T-helper 17 cell (primary cell): ENCODE data around the gene DPAGT1. TPM values are rescaled to one million over a fixed set of nuclear protein-coding genes. Genes with fewer than 3 reads are reported as not detected.
A peak's percentile ranks its signal among the peaks of the same experiment; 100 is the strongest.
"Not testable (repeated sequence)": the region's sequence is repeated elsewhere in the genome, so short reads cannot be mapped to it uniquely, and the experiment has no call there.

Experiments used
- ATAC-seq: fragments of 150-1000 bp; cut with Tn5 transposase; 2 replicates; pipeline ENCODE4 v1.10.0; 2021; ENCODE audit warnings: mild to moderate bottlenecking, moderate library complexity
- DNase-seq, 3 donors: peaks; one replicate each; pipeline versions ENCODE4 v3.0.0 to v3.0.0-alpha.2; 2020 to 2021
- H3K9me3 ChIP-seq: one replicate; pipeline ENCODE4 v1.7.0; 2013; ENCODE audit warnings: low read length, mild to moderate bottlenecking; ENCODE audit not compliant: control insufficient read depth, poor library complexity, severe bottlenecking
- H3K27ac Mint-ChIP-seq: one replicate; pipeline ENCODE4 v1.8.0; 2022; ENCODE audit warnings: mild to moderate bottlenecking, moderate library complexity, mixed read lengths
- H3K27me3 Mint-ChIP-seq: one replicate; pipeline ENCODE4 v1.8.0; 2022; ENCODE audit warnings: mixed read lengths
- H3K36me3 Mint-ChIP-seq: one replicate; pipeline ENCODE4 v1.8.0; 2022; ENCODE audit warnings: low read depth, mixed read lengths
- H3K4me1 Mint-ChIP-seq: one replicate; pipeline ENCODE4 v1.8.0; 2022; ENCODE audit warnings: mild to moderate bottlenecking, mixed read lengths
- H3K4me3 Mint-ChIP-seq: one replicate; pipeline ENCODE4 v1.8.0; 2022; ENCODE audit warnings: mild to moderate bottlenecking, moderate library complexity, mixed read lengths
- total RNA-seq, 4 donors: library from RNA in 2 of 4; stranded (reverse) in 2 of 4; gene quantifications; one replicate each; pipeline ENCODE4 v1.2.3 and lab custom pipeline; 2022 to 2026

Gene DPAGT1
- total RNA-seq, 2 donors from 2014 or later: 18.9 to 20.5 TPM

DNA sequence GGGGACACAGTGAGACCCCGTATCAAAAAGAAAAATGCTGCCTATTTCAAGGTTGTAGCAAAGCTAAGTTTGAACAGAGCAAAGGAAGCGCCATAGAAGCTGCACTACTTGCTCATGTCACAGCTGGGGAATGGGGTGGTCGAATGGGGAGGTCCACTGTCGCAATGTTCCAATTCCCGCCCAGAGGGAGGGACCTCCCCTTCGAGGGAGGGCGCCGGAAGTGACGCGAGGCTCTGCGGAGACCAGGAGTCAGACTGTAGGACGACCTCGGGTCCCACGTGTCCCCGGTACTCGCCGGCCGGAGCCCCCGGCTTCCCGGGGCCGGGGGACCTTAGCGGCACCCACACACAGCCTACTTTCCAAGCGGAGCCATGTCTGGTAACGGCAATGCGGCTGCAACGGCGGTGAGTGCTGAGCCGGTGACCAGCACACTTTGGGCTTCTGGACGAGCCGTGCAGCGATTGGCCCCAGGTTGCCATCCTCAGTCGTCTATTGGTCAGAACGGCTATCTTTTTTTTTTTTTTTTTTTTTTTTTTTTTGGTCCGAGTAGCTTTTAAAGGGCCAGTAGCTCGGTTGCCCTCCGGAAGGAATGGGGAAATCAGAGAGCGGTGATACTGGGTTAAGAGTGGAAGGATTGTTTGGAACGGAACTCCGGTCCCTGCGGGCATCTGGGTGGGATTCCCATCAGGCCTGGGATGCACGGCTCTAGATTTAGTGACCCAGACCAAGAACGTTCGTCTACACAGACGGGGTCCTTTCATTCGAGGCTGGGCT is 16.8 kb downstream of the DPAGT1 start, which contains the start of gene HMBS:
HMBS (plus strand) TSS at position 219 of the 774 bp plus-strand sequence; CDS start at position 372, 153 bp downstream.
- H3K9me3 ChIP-seq: no peaks in the 10 kb centered on the region
- ATAC-seq: peak; percentile 95
- peak within 1 kb of the TSS; percentile 89 for H3K27ac Mint-ChIP-seq
- peaks cover 15% of the 10 kb centered on the region for H3K4me1 Mint-ChIP-seq
- peak; percentile 75 to 85 (median 82) for DNase-seq
- H3K36me3 Mint-ChIP-seq: peaks cover 3% of the 10 kb centered on the region
- no peaks in the 10 kb centered on the region for H3K27me3 Mint-ChIP-seq
- H3K4me3 Mint-ChIP-seq: peak within 1 kb of the TSS; percentile 93

DNA sequence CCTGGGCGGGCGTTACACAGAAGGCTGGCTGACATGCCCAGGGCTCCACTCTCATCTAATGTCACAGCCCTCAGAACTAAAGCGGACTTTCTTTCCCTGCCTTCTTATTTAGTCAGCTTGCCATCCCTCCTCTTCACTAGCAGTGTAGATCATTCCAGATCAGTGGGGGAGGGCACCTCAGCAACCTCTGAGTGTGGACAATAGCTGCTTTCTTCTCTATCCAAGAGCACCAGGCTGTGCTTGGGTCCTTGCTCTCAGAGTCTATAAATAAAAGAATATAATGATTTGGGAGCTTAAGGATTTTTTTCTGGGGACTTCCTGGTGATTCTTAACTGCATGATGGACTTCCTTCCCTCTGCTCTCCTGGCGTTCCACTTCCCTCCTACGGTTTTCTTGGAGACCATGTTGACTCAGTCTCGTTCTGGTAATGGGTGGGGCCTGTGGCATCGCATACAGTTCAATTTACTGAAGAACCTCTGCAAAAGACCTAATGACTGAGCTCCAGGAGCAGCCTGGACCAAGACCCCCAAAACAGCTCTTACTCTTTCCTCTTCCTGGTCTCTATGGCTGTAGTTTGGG is 19.9 kb downstream of the DPAGT1 start:
- H3K27me3 Mint-ChIP-seq: no peaks in the 10 kb centered on the region
- H3K4me1 Mint-ChIP-seq: peaks cover 8% of the 10 kb centered on the region
- H3K36me3 Mint-ChIP-seq: peaks cover 5% of the 10 kb centered on the region
- no peaks in the 10 kb centered on the region for H3K9me3 ChIP-seq
- H3K27ac Mint-ChIP-seq: peak overlapping the region; percentile 41
- DNase-seq (no peak), ATAC-seq (no peak)
- peak overlapping the region; percentile 9 for H3K4me3 Mint-ChIP-seq

DNA sequence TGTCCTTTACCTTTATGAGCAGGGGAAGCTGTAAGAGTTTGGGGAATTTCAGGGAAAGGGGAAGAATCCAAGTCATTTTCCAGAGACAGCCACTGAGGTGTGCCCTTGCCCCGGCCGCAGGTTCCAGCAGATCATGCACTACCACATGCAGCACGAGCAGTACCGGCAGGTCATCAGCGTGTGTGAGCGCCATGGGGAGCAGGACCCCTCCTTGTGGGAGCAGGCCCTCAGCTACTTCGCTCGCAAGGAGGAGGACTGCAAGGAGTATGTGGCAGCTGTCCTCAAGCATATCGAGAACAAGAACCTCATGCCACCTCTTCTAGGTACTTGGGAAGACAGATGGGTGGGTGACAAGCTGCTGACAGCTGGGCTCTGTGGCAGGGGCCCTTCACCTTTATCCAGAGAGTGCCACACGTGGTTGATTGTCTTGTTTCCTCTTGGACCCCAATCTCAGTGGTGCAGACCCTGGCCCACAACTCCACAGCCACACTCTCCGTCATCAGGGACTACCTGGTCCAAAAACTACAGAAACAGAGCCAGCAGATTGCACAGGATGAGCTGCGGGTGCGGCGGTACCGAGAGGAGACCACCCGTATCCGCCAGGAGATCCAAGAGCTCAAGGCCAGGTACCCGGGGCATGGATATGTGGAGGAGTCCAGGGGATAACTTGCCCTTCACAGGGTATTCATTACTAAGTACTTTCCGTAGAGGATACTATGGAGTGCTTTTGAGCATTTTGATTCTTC is 22.8 kb downstream of the DPAGT1 start:
- H3K27ac Mint-ChIP-seq: no peak overlapping the region
- no peak for DNase-seq
- no peak overlapping the region for H3K4me3 Mint-ChIP-seq
- ATAC-seq: no peak
- H3K9me3 ChIP-seq: no peaks in the 10 kb centered on the region
- H3K4me1 Mint-ChIP-seq: no peaks in the 10 kb centered on the region
- H3K36me3 Mint-ChIP-seq: peaks cover 5% of the 10 kb centered on the region
- no peaks in the 10 kb centered on the region for H3K27me3 Mint-ChIP-seq

DNA sequence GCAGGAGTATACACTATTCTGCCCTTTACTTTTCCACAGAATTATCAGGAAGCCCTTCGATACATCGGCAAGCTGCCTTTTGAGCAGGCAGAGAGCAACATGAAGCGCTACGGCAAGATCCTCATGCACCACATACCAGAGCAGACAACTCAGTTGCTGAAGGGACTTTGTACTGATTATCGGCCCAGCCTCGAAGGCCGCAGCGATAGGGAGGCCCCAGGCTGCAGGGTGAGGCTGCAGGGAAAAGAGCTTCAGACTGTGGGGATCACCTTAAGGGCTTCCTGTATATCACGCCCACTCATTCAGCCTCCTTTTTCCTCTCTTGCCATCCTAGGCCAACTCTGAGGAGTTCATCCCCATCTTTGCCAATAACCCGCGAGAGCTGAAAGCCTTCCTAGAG is 23.8 kb downstream of the DPAGT1 start:
- no peak for DNase-seq
- no peak overlapping the region for H3K4me3 Mint-ChIP-seq
- H3K27ac Mint-ChIP-seq: no peak overlapping the region
- peaks cover under 1% of the 10 kb centered on the region for H3K4me1 Mint-ChIP-seq
- H3K36me3 Mint-ChIP-seq: peaks cover 6% of the 10 kb centered on the region
- no peak for ATAC-seq
- no peaks in the 10 kb centered on the region for H3K27me3 Mint-ChIP-seq
- no peaks in the 10 kb centered on the region for H3K9me3 ChIP-seq

DNA sequence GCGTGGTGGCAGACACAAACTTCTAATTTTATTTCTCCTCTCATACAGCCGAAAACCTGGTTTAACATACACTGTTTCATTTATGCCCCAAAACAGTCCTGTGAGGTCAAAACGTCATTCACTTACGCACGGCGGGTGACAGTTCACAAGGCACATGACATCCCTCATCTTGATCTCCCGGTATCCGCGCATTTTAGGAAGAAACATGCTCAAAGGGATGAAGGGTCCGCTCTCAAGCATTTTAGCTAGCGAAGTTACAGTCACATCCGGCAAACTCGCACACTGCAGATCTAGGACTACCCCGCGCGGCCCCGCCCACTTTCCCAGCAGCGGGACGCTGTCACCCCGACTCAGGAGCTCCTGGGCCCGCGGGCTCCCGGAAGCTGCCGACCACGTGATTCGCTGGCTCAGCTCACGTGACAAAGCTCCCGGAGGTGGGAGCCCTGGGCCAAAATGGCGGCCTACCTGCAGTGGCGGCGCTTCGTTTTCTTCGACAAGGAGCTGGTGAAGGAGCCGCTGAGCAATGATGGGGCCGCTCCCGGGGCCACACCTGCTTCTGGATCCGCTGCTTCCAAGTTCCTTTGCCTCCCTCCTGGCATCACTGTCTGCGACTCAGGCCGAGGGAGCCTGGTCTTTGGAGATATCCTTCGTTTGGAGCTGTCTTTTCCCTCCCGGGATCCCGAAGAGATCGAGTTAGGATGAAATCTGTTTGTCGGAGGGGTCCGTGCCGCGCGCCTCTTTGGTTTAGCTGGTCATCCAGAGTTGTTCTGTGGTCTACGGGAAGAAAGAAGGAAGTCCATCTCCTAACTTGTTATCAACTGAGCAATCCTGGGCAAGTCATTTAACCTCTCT is 34.1 kb downstream of the DPAGT1 start, which contains the start of gene VPS11:
VPS11 (plus strand) TSS at position 448 of the 852 bp plus-strand sequence; CDS start at position 454, 6 bp downstream.
- peaks cover 30% of the 10 kb centered on the region for H3K4me1 Mint-ChIP-seq
- H3K27me3 Mint-ChIP-seq: no peaks in the 10 kb centered on the region
- ATAC-seq: peak; percentile 92
- H3K27ac Mint-ChIP-seq: peak within 1 kb of the TSS; percentile 100
- peaks cover under 1% of the 10 kb centered on the region for H3K36me3 Mint-ChIP-seq
- peak; percentile 91 to 99 (median 97) for DNase-seq
- H3K4me3 Mint-ChIP-seq: peak within 1 kb of the TSS; percentile 93
- no peaks in the 10 kb centered on the region for H3K9me3 ChIP-seq

DNA sequence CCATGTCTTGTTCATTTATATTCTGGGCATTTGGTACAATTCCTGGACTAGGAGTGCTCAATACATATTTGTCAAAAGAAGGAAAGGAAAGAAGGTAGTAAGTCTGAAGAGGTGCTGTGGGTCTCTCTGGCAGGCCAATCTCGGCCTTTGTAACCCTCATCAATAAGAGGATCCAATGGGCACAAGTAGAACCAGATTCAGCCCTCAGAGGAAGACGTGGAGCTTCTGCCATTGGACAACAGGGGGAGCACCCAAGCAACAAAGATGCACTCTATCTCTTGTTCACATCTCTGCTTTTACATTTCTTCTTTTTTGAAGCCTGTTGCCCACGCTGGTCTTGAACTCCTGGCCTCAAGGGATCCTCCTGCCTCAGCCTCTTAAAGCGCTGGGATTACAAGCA is 36.3 kb downstream of the DPAGT1 start:
- Mint-ChIP-seq H3K36me3 (no peaks in the 10 kb centered on the region), H3K27ac (peak overlapping the region; percentile 100), H3K4me1 (peaks cover 30% of the 10 kb centered on the region), H3K27me3 (no peaks in the 10 kb centered on the region), H3K4me3 (no peak overlapping the region)
- ATAC-seq (peak; percentile 23), DNase-seq (peak in 1 of 3 donors; percentile 26)
- H3K9me3 ChIP-seq: no peaks in the 10 kb centered on the region

DNA sequence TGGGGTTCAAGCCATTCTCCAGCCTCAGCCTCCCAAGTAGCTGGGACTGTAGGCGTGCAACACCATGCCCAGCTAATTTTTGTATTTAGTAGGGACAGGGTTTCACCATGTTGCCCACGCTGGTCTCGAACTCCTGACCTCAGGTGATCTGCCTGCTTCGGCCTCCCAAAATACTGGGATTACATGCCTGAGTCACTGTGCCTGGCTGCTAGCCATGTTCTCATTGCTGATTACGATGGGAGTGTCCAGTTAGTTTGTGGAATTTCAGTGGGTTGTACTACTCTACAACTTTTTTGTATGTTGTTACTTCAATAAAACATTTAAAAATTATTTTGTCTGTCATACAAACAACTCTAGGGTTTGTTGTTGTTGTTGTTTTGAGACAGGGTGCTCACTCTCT is 38.9 kb downstream of the DPAGT1 start:
- peaks cover 26% of the 10 kb centered on the region for H3K4me1 Mint-ChIP-seq
- H3K27ac Mint-ChIP-seq: no peak overlapping the region

DNA sequence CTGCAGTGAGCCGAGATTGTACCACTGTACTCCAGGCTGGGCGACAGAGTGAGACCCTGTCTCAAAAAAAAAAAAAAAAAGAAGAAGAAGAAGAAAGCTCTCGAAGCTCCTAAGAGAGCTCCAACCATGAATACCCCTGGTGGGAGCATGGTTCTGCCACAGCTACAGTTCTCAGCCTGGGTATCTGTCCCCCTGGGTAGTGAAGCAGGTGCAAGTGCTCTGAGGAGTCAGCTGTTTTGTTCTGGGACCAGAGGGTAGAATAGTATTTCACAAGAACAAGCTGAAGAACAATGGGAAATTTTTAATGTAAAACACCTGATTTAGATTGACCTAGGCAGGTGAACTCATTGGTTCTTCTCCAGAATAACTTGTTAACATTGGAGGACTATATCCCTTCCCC is 40.4 kb downstream of the DPAGT1 start:
- H3K27me3 Mint-ChIP-seq: no peaks in the 10 kb centered on the region
- peaks cover 22% of the 10 kb centered on the region for H3K4me1 Mint-ChIP-seq
- H3K9me3 ChIP-seq: no peaks in the 10 kb centered on the region
- H3K4me3 Mint-ChIP-seq: no peak overlapping the region
- H3K36me3 Mint-ChIP-seq: peaks cover 2% of the 10 kb centered on the region
- H3K27ac Mint-ChIP-seq: no peak overlapping the region
- ATAC-seq: no peak
- DNase-seq: no peak

More for the DNA sequence above, 38.9 kb downstream of the DPAGT1 start:
- Mint-ChIP-seq H3K36me3 (no peaks in the 10 kb centered on the region), H3K4me3 (no peak overlapping the region), H3K27me3 (no peaks in the 10 kb centered on the region)
- ATAC-seq (no peak), DNase-seq (no peak)
- no peaks in the 10 kb centered on the region for H3K9me3 ChIP-seq

DNA sequence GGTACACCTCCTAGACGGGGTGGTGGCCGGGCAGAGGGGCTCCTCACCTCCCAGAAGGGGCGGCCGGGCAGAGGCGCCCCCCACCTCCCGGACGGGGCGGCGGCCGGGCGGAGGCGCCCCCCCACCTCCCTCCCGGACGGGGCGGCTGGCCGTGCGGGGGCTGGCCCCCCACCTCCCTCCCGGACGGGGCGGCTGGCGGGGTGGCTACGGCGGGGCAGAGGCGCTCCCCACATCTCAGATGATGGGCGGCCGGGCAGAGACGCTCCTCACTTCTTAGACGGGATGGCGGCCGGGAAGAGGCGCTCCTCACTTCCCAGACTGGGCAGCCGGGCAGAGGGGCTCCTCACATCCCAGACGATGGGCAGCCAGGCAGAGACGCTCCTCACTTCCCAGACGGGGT is 42.5 kb downstream of the DPAGT1 start:
- H3K4me1 Mint-ChIP-seq: peaks cover 27% of the 10 kb centered on the region
- H3K4me3 Mint-ChIP-seq, H3K27me3 Mint-ChIP-seq, ATAC-seq, H3K9me3 ChIP-seq, H3K36me3 Mint-ChIP-seq, H3K27ac Mint-ChIP-seq, DNase-seq: not testable (repeated sequence)

DNA sequence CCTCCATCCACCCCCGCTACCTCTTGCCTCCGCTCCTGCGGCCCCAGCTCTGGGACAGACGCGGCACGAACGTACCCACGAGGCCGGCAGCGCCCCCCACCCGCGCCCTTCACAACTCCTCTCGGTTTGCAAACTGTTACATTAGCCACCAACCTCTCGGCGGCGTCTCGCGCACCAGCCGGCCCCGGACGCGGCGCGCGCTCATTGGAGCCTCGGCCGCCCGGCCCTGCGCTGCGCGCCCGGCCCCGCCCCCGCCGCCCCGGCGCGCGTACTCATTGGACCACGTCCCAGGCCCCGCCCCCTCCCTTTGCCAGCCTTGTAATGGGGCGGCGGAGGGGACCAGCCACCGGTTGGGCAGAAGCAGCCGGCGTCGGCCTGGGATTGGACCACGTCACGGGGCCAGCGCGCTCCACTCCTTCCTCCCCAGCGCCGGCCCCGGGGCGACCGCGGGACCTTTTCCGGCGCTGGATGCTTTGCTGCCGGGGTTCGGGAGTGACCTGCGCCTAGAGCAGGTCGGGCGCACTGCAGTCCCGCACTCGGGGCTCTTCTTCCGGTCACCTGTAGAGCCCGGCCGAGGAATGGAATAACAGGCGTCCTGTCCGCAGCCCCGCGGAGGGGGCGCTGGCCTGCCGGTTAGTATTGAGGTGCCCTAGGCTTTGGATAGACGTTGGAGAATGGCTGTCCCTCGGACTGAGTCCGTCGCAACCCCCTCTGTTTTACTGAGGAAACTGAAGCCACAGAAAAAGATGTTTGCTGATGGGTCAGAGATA is 44.5 kb downstream of the DPAGT1 start, which contains the start of gene HYOU1:
HYOU1 (minus strand) TSS at position 206 of the 770 bp plus-strand sequence. CDS start 1,045 bp downstream, outside the sequence.
- peak within 1 kb of the TSS; percentile 95 for H3K27ac Mint-ChIP-seq
- peak within 1 kb of the TSS; percentile 98 for H3K4me3 Mint-ChIP-seq
- no peaks in the 10 kb centered on the region for H3K27me3 Mint-ChIP-seq
- peaks cover 34% of the 10 kb centered on the region for H3K4me1 Mint-ChIP-seq
- H3K36me3 Mint-ChIP-seq: peaks cover 12% of the 10 kb centered on the region
- DNase-seq (peak; percentile 99 to 100 (median 99)), ATAC-seq (peak; percentile 90)
- H3K9me3 ChIP-seq: no peaks in the 10 kb centered on the region

DNA sequence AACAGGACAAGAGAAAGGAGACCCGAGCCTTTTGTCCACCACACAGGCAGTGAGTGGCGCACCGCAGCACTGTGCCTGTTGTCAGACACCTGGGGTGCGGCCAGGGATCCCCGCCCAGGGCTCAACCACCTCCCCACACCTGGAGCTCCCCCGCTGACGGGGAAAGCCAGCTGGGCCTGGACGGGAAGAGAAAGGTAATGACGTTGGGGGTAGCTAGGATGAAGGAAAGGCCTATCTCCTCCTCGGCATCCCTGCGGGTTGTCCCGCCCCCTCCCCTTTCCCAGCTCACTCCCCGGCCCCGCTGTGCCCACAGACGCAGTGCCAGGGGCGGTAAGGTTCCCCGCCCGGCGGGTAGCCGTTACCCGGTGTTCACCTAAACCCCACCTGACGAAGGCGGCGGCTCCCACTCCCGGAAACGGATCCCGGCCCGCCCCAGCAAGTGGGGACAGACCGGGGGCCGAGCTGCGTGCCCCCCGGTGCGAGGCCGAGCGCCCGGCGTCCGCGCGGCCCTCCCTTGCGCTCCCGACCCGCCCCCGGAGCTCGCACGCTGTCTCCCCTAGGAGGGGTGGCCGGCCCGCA is 45.1 kb downstream of the DPAGT1 start:
- H3K9me3 ChIP-seq: no peaks in the 10 kb centered on the region
- peak overlapping the region; percentile 95 for H3K27ac Mint-ChIP-seq
- ATAC-seq (peak; percentile 39), DNase-seq (peak; percentile 49 to 53 (median 51))
- H3K4me3 Mint-ChIP-seq: peak overlapping the region; percentile 98
- peaks cover 38% of the 10 kb centered on the region for H3K4me1 Mint-ChIP-seq
- H3K36me3 Mint-ChIP-seq: peaks cover 13% of the 10 kb centered on the region
- H3K27me3 Mint-ChIP-seq: no peaks in the 10 kb centered on the region
